ENCODE results near the gene CES2. TPM values are rescaled to one million over a fixed set of nuclear protein-coding genes. Genes with fewer than 3 reads are reported as not detected.

The CES2 gene
- total RNA-seq, result 38.9 and 41.9 TPM in 2 replicates

- H3K4me3 ChIP-seq (ENCODE audit: low read depth, low read length), result peak within 1 kb of the TSS; percentile 78
- TF ChIP-seq, protein P1, sequence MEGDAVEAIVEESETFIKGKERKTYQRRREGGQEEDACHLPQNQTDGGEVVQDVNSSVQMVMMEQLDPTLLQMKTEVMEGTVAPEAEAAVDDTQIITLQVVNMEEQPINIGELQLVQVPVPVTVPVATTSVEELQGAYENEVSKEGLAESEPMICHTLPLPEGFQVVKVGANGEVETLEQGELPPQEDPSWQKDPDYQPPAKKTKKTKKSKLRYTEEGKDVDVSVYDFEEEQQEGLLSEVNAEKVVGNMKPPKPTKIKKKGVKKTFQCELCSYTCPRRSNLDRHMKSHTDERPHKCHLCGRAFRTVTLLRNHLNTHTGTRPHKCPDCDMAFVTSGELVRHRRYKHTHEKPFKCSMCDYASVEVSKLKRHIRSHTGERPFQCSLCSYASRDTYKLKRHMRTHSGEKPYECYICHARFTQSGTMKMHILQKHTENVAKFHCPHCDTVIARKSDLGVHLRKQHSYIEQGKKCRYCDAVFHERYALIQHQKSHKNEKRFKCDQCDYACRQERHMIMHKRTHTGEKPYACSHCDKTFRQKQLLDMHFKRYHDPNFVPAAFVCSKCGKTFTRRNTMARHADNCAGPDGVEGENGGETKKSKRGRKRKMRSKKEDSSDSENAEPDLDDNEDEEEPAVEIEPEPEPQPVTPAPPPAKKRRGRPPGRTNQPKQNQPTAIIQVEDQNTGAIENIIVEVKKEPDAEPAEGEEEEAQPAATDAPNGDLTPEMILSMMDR (IDR thresholded peaks at IDR 0.05; ENCODE audit: insufficient read depth, low read depth, low read length), result no peak
- DNase-seq (ENCODE audit: low read depth), result peak; percentile 37
Measured at GRCh38 chr16:66935314-66936011, at the start of gene CES2. Gene CES2 (plus strand): TSS chr16:66935516. CDS start chr16:66935636, 120 bp downstream.

DNA sequence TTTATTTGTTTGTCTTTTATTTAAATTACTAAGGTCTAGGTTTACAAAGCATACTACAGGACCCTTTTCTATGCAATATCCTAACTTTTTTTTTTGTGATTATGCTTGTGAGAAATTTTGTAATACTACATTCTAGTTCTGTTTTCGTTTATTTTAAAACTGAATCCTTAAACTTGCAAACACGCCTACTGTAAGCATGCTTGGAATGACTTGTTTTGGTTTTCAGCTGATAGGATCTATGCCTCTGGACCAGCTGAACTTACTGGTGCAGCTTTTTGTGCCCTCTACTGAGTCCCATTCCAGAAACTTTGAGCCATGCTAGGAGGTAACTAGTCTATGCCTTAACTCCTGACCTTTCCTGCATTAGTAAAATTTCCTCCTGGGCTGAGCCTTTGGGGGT, 49.0 kb upstream of the CES2 start:
- H3K4me3 ChIP-seq (ENCODE audit: low read depth, low read length), result peak overlapping the region; percentile 17
- DNase-seq (ENCODE audit: low read depth), result peak; percentile 64
- TF ChIP-seq, protein P1 (IDR thresholded peaks at IDR 0.05; ENCODE audit: insufficient read depth, low read depth, low read length), result no peak

DNA sequence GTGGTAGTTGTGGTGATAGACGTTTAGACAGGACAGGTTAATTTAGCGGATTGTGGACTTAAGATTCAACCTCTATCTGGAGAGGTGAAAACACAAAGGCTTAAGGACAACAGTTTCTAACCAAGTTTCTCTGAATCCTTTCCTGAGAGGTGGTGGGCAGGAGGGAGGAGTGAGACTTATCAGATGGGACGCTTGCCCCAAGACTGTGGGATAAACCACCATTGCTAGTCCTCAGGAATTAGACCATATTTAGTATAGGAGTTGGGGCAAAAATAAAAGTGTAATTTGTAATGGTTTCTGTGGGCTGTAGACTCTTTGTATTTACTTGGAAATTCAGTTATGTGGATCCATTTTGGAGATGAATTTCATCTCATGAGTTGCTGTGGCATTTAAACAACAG, 48.4 kb upstream of the CES2 start:
- H3K4me3 ChIP-seq (ENCODE audit: low read depth, low read length), result peak overlapping the region; percentile 17
- no peak for DNase-seq (ENCODE audit: low read depth)
- TF ChIP-seq, protein P1 (IDR thresholded peaks at IDR 0.05; ENCODE audit: insufficient read depth, low read depth, low read length), result no peak

GRCh38 chr16:66888647-66889615, 46.4 kb upstream of the CES2 start:
- H3K4me3 ChIP-seq (ENCODE audit: low read depth, low read length), result no peak overlapping the region
- DNase-seq (ENCODE audit: low read depth), result no peak
- TF ChIP-seq, protein P1 (IDR thresholded peaks at IDR 0.05; ENCODE audit: insufficient read depth, low read depth, low read length), result no peak

DNA sequence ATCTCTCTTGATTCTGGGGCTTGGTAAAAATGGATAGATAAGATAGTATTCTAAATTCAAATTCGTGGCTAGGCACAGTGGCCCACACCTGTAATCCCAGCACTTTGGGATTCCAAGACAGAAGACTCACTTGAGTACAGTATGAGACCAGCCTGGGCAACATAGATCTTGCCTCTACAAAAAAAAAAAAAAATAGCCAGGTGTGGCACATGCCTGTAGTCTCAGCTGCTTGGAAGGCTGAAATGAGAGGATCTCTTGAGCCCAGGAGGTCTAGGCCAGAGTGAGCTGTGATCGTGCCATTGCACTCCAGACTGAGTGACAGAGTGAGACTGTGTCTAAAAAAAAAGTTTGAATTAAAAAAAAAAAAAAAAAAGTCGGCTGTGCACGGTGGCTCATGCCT, 45.7 kb upstream of the CES2 start:
- no peak overlapping the region for H3K4me3 ChIP-seq (ENCODE audit: low read depth, low read length)
- TF ChIP-seq, protein P1 (IDR thresholded peaks at IDR 0.05; ENCODE audit: insufficient read depth, low read depth, low read length), result no peak
- DNase-seq (ENCODE audit: low read depth), result no peak

- TF ChIP-seq, protein P1 (IDR thresholded peaks at IDR 0.05; ENCODE audit: insufficient read depth, low read depth, low read length), result no peak
- no peak for DNase-seq (ENCODE audit: low read depth)
Measured at GRCh38 chr16:66890799-66891198, 44.5 kb upstream of the CES2 start.

More at GRCh38 chr16:66890799-66891198, 44.5 kb upstream of the CES2 start:
- H3K4me3 ChIP-seq (ENCODE audit: low read depth, low read length), result no peak overlapping the region

Measured in fibroblast of villous mesenchyme (primary cell).